ENCODE measurements around the gene SPATA21.

DNA sequence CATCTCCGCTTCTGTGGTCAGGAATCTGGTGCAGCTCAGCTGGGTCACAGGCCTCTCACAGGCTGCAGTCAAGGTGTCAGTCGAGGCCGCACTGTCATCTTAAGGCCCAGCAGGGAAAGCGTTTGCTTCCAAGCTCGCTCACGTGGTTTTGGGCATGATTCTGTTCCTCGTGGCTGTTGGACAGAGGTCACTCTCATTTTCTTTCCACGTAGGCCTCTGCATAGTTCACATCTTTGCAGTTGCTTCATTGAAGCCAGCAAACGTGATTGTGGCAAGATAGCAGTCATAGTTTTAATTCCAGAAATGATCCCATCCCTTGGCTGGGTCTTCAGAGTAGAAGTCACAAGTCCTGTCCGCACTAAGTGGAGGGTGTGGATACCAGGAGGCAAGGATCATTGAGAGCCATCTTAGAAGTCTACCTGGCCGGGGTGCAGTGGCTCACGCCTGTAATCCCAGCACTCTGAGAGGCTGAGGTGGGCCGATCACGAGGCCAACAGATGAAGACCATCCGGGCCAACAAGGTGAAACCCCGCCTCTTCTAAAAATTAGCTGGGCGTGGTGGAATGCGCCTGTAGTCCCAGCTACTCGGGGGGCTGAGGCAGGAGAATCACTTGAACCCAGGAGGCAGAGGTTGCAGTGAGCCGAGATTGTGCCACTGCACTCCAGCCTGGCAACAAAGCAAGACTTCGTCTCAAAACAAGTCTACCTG, 27.8 kb upstream of the SPATA21 start:
- TF ChIP-seq, protein P1, sequence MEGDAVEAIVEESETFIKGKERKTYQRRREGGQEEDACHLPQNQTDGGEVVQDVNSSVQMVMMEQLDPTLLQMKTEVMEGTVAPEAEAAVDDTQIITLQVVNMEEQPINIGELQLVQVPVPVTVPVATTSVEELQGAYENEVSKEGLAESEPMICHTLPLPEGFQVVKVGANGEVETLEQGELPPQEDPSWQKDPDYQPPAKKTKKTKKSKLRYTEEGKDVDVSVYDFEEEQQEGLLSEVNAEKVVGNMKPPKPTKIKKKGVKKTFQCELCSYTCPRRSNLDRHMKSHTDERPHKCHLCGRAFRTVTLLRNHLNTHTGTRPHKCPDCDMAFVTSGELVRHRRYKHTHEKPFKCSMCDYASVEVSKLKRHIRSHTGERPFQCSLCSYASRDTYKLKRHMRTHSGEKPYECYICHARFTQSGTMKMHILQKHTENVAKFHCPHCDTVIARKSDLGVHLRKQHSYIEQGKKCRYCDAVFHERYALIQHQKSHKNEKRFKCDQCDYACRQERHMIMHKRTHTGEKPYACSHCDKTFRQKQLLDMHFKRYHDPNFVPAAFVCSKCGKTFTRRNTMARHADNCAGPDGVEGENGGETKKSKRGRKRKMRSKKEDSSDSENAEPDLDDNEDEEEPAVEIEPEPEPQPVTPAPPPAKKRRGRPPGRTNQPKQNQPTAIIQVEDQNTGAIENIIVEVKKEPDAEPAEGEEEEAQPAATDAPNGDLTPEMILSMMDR (IDR thresholded peaks at IDR 0.05), result no peak
- no peak for TF ChIP-seq ZFX (IDR thresholded peaks at IDR 0.05; ENCODE audit: borderline replicate concordance)

All from 22Rv1 (cell line).